Thyroid gland (tissue), 4 donors: ENCODE data around the gene FRG2.
"Not testable (repeated sequence)": the region's sequence is repeated elsewhere in the genome, so short reads cannot be mapped to it uniquely, and the experiment has no call there.

ENCODE experiments used
- CTCF ChIP-seq, 6 experiments: fragments of 200-600 bp in 3 of 6; fragments of 450-650 bp in 3 of 6; sonication (generic) in 3 of 6; IDR thresholded peaks; one replicate each; pipeline ENCODE4 v1.5.1; 2016 to 2019; ENCODE audit warnings: antibody characterized with exemption in 6 of 6, mild to moderate bottlenecking in 2 of 6, inconsistent platforms in 1 of 6, moderate library complexity in 1 of 6
- POLR2A ChIP-seq, 2 donors: fragments of 450-650 bp; IDR thresholded peaks; one replicate each; pipeline ENCODE4 v1.6.1; 2017; ENCODE audit warnings: antibody characterized with exemption in 2 of 2, mild to moderate bottlenecking in 2 of 2, moderate library complexity in 1 of 2

GRCh38 chr4:190049378-190050239 is 22.6 kb upstream of the FRG2 start:
- TF ChIP-seq CTCF, POLR2A (IDR thresholded peaks at IDR 0.05): not testable (repeated sequence)
